Panc1 (cell line): ENCODE results near the gene AP3D1. TPM values are rescaled to one million over a fixed set of nuclear protein-coding genes. Genes with fewer than 3 reads are reported as not detected.

Experiments used
- ATAC-seq: fragments of 200-7000 bp; cut with Tn5 transposase; 2 replicates; pipeline ENCODE4 v1.9.1; 2020; ENCODE audit warnings: mild to moderate bottlenecking, moderate library complexity
- BruUV-seq: library from RNA; stranded (reverse); fragments of 400-500 nt; replicated peaks from 2 replicates; lab custom pipeline; 2021; lab: Mats Ljungman, UMichigan
- CTCF ChIA-PET: fragments of 300-600 bp; sonication (Branson Sonifier 250); formaldehyde crosslinking; loops from one replicate; lab custom pipeline; 2022; ENCODE audit warnings: antibody characterized with exemption; lab: Charles Lee
- POLR2A ChIA-PET: fragments of 300-600 bp; sonication (Branson Sonifier 250); formaldehyde crosslinking; loops from one replicate; lab custom pipeline; 2022; ENCODE audit warnings: antibody characterized with exemption; lab: Charles Lee
- DNase-seq: peaks from one replicate; pipeline ENCODE4 v3.0.0-alpha.2; 2010; ENCODE audit warnings: low read depth, low spot score
- H3K27ac ChIP-seq: 2 replicates; pipeline ENCODE4 v1.5.1; 2011; ENCODE audit warnings: mild to moderate bottlenecking, low read length, inconsistent platforms
- H3K27me3 ChIP-seq: fragments of 200-500 bp; sonication (Bioruptor generic); 2 replicates; pipeline ENCODE4 v1.6.0; 2014; ENCODE audit warnings: low read length, inconsistent platforms; ENCODE audit not compliant: control insufficient read depth, insufficient read depth
- H3K36me3 ChIP-seq: fragments of 200-500 bp; sonication (Bioruptor generic); 2 replicates; pipeline ENCODE4 v1.5.1; 2014; ENCODE audit warnings: inconsistent platforms, mild to moderate bottlenecking, low read length, moderate library complexity; ENCODE audit not compliant: control insufficient read depth, insufficient read depth
- H3K4me1 ChIP-seq: 2 replicates; pipeline ENCODE4 v1.5.1; 2011; ENCODE audit warnings: inconsistent platforms, mild to moderate bottlenecking, low read length, moderate library complexity; ENCODE audit not compliant: control insufficient read depth, insufficient read depth
- H3K4me3 ChIP-seq, 2 experiments: 2 replicates each; pipeline ENCODE4 v1.5.1; 2011 to 2012; ENCODE audit warnings: low read depth in 2 of 2, low read length in 2 of 2, mild to moderate bottlenecking in 2 of 2, inconsistent platforms in 1 of 2, moderate library complexity in 1 of 2
- H3K9me3 ChIP-seq: fragments of 200-500 bp; sonication (Bioruptor generic); 2 replicates; pipeline ENCODE4 v1.5.1; 2014; ENCODE audit warnings: low read depth, mild to moderate bottlenecking, inconsistent platforms, low read length, moderate library complexity; ENCODE audit not compliant: control insufficient read depth, insufficient read depth
- POLR2AphosphoS5 ChIP-seq: IDR thresholded peaks from 2 replicates; pipeline ENCODE4 v1.6.1; 2012; ENCODE audit warnings: mild to moderate bottlenecking, low read depth, low read length, moderate library complexity
- REST ChIP-seq, 2 experiments: IDR thresholded peaks; 2 replicates each; pipeline ENCODE4 v1.6.1; 2011 to 2012; ENCODE audit warnings: low read depth in 2 of 2, control low read depth in 1 of 2, low read length in 1 of 2, mild to moderate bottlenecking in 1 of 2, moderate library complexity in 1 of 2; ENCODE audit not compliant: insufficient read depth in 1 of 2
- SIN3A ChIP-seq: IDR thresholded peaks from 2 replicates; pipeline ENCODE4 v1.6.1; 2012; ENCODE audit warnings: low read depth, mild to moderate bottlenecking, low read length, moderate library complexity, borderline replicate concordance; ENCODE audit not compliant: insufficient read depth
- TCF7L2 ChIP-seq: IDR thresholded peaks from 2 replicates; pipeline ENCODE4 v1.6.1; 2011; ENCODE audit warnings: mild to moderate bottlenecking, low read depth, low read length, inconsistent platforms
- in situ Hi-C: cut with HindIII; loops from 2 replicates; pipeline ENCODE4 v1.10.0; 2016; ENCODE audit warnings: low sequenced_read_pairs, low pct_unique_long_range_greater_than_20kb
- intact Hi-C: fragments of 100-400 bp; cut with micrococcal nuclease; formaldehyde crosslinking; loops from one replicate; pipeline ENCODE4 v1.10.0; 2022; ENCODE audit not compliant: unreplicated experiment
- total RNA-seq: library from RNA; stranded (reverse); gene quantifications from one replicate; pipeline ENCODE4 v1.2.1, GENCODE V29; 2021; ENCODE audit not compliant: unreplicated experiment
- TF ChIP-seq, protein P1 (sequence below): fragments of 450-650 bp; IDR thresholded peaks from 2 replicates; pipeline ENCODE4 v1.5.1; 2017; ENCODE audit warnings: mild to moderate bottlenecking

Gene AP3D1
- total RNA-seq, 1 experiment from 2014 or later, result 167 TPM

GRCh38 chr19:2184422-2184975 lies 33.1 kb upstream of the AP3D1 start:
- BruUV-seq, result no TSS peak
- POLR2A ChIA-PET, result no interaction called here
- no peaks in the 10 kb centered on the region for H3K9me3 ChIP-seq
- no peak overlapping the region for H3K27ac ChIP-seq
- H3K4me1 ChIP-seq, result no peaks in the 10 kb centered on the region
- H3K27me3 ChIP-seq, result no peaks in the 10 kb centered on the region
- no peaks in the 10 kb centered on the region; the same call in none of the 2 replicates for H3K36me3 ChIP-seq
- TF ChIP-seq POLR2AphosphoS5, result no peak
- no peak for TF ChIP-seq SIN3A
- no peak for TF ChIP-seq TCF7L2
- TF ChIP-seq REST (IDR thresholded peaks at IDR 0.05; ENCODE audit: insufficient read depth in 1 of 2, low read depth in 2 of 2, low read length in 1 of 2), result no peak
- TF ChIP-seq, protein P1, sequence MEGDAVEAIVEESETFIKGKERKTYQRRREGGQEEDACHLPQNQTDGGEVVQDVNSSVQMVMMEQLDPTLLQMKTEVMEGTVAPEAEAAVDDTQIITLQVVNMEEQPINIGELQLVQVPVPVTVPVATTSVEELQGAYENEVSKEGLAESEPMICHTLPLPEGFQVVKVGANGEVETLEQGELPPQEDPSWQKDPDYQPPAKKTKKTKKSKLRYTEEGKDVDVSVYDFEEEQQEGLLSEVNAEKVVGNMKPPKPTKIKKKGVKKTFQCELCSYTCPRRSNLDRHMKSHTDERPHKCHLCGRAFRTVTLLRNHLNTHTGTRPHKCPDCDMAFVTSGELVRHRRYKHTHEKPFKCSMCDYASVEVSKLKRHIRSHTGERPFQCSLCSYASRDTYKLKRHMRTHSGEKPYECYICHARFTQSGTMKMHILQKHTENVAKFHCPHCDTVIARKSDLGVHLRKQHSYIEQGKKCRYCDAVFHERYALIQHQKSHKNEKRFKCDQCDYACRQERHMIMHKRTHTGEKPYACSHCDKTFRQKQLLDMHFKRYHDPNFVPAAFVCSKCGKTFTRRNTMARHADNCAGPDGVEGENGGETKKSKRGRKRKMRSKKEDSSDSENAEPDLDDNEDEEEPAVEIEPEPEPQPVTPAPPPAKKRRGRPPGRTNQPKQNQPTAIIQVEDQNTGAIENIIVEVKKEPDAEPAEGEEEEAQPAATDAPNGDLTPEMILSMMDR, result no peak
- in situ Hi-C loops (no loop called here), intact Hi-C loops (no loop called here)
- no peak overlapping the region for H3K4me3 ChIP-seq
- ATAC-seq (no peak), DNase-seq (no peak)
- CTCF ChIA-PET, result no interaction called here

DNA sequence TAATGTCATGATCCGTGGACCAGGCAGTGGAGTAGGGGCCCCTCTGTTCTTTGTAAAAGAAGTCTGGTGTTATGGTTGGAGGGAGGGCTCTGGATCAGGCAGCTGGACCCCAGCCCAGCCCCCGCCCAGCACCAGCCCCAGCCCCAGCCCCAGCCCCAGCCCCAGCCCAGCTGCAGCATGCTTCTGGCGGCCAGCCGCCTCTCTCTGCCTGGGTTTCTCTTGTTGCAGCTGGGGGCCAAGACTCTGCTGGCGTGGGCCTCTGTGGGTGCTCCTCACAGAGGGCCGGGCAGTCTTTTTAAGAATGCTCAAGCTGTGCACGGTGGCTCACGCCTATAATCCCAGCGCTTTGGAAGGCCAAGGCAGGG lies 30.2 kb upstream of the AP3D1 start:
- no TSS peak for BruUV-seq
- ChIA-PET CTCF (interaction anchor here (0.5 kb wide), 2 partner anchors 9 to 26 kb away, joined by 5 to 6 read pairs; no protein-coding TSS in a partner anchor), POLR2A (no interaction called here)
- ATAC-seq (no peak), DNase-seq (no peak)
- no peaks in the 10 kb centered on the region for H3K27me3 ChIP-seq
- intact Hi-C loops, result no loop called here
- in situ Hi-C loops, result no loop called here
- TF ChIP-seq, protein P1, result no peak
- no peak for TF ChIP-seq TCF7L2
- no peak for TF ChIP-seq POLR2AphosphoS5
- TF ChIP-seq SIN3A, result no peak
- no peak for TF ChIP-seq REST (IDR thresholded peaks at IDR 0.05; ENCODE audit: insufficient read depth in 1 of 2, low read depth in 2 of 2, low read length in 1 of 2)
- no peaks in the 10 kb centered on the region for H3K36me3 ChIP-seq
- H3K9me3 ChIP-seq, result no peaks in the 10 kb centered on the region
- H3K27ac ChIP-seq, result no peak overlapping the region
- no peaks in the 10 kb centered on the region for H3K4me1 ChIP-seq
- no peak overlapping the region for H3K4me3 ChIP-seq
